ENCODE data around the gene SLIT3.

DNA sequence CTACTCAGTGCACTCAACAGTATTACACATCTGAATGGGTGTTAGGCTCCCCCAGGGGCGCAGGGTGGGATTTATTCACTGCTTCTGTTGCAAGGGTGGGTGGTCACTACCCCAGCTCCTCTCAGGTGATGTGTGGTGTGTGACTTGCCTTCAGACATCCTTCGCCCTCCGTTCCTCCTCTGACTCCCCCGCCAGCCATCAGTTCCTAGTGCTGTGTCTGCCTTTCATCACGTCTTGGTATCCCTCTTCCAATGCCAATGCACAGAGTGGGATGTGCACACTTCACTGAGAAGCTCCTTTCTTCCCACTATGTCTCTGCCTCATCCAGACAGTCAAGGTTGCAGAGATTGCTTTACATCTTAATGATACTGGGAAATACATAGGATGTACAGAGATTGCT, 79.4 kb downstream of the SLIT3 start:
- TF ChIP-seq CTCF (IDR thresholded peaks at IDR 0.05) (no peak), POLR2A (IDR thresholded peaks at IDR 0.05) (no peak)

Measured in Peyer's patch (tissue), 4 donors.